Transverse colon (tissue), 4 donors: Measurements from ENCODE around the gene CIAPIN1. TPM values are rescaled to one million over a fixed set of nuclear protein-coding genes. Genes with fewer than 3 reads are reported as not detected.

Experiments
- DNase-seq: peaks from one replicate; pipeline ENCODE4 v3.0.0-alpha.2; 2019
- H3K27ac ChIP-seq, 4 donors: fragments of 200-600 bp; sonication (generic); 2 replicates each; pipeline ENCODE4 v1.5.1; 2016 to 2018; ENCODE audit warnings: inconsistent platforms in 4 of 4
- H3K27me3 ChIP-seq: fragments of 200-600 bp; sonication (generic); 2 replicates; pipeline ENCODE4 v1.5.1; 2017; ENCODE audit warnings: inconsistent platforms
- H3K36me3 ChIP-seq, 4 donors: fragments of 200-600 bp; sonication (generic); 2 replicates each; pipeline ENCODE4 v1.5.1; 2017 to 2019; ENCODE audit warnings: inconsistent platforms in 4 of 4
- H3K4me1 ChIP-seq, 4 donors: fragments of 200-600 bp; sonication (generic); 2 replicates each; pipeline ENCODE4 v1.5.1; 2017 to 2020; ENCODE audit warnings: inconsistent platforms in 4 of 4
- H3K4me3 ChIP-seq, 4 donors: fragments of 200-600 bp; sonication (generic); 1 replicate in 1 of 4; 2 replicates in 3 of 4; pipeline versions ENCODE4 v1.5.1 to v1.6.1; 2017 to 2019; ENCODE audit warnings: inconsistent platforms in 4 of 4
- H3K9me3 ChIP-seq, 2 donors: fragments of 200-600 bp; sonication (generic); 2 replicates each; pipeline ENCODE4 v1.5.1; 2017 to 2019; ENCODE audit warnings: inconsistent platforms in 2 of 2
- EP300 ChIP-seq: sonication (generic); formaldehyde crosslinking; IDR thresholded peaks from one replicate; pipeline ENCODE4 v1.6.1; 2017; ENCODE audit warnings: antibody characterized with exemption, low read depth
- POLR2A ChIP-seq: fragments of 450-650 bp; IDR thresholded peaks from one replicate; pipeline ENCODE4 v1.6.1; 2016; ENCODE audit warnings: antibody characterized with exemption, mild to moderate bottlenecking, moderate library complexity
- POLR2AphosphoS5 ChIP-seq, 3 donors: sonication (generic); formaldehyde crosslinking; IDR thresholded peaks; one replicate each; pipeline ENCODE4 v1.6.1; 2016; ENCODE audit warnings: antibody characterized with exemption in 3 of 3
- WGBS, 2 donors: methylation state at CpG; one replicate each; pipeline ENCODE4 v1.1.5; 2018; ENCODE audit warnings: low coverage in 1 of 2; 5-methylcytosine and 5-hydroxymethylcytosine counted together
- in situ Hi-C, 4 donors: fragments of 200-750 bp; cut with MboI; loops; one replicate each; pipeline versions ENCODE4 v1.15.0 to v1.15.1; 2017; ENCODE audit warnings: low sequenced_read_pairs in 3 of 4, low pct_ligation_motif_present in 1 of 4, low pct_unique_long_range_greater_than_20kb in 1 of 4
- intact Hi-C: fragments of 100-400 bp; cut with DNase I; formaldehyde crosslinking; loops from one replicate; pipeline ENCODE4 v1.15.1; 2023; ENCODE audit warnings: low total_unique reads
- total RNA-seq, 4 donors: library from RNA; depleted of rRNA; stranded (reverse); fragments of >200 nt; gene quantifications; one replicate each; pipeline ENCODE4 v1.1.0, GENCODE V29; 2016
- TF ChIP-seq, protein P1 (sequence below), 5 experiments: fragments of 200-600 bp in 3 of 5; fragments of 450-650 bp in 2 of 5; sonication (generic) in 3 of 5; IDR thresholded peaks; 1 replicate in 2 of 5; 2 replicates in 3 of 5; pipeline ENCODE4 v1.5.1; 2016 to 2017; ENCODE audit warnings: antibody characterized with exemption in 5 of 5, inconsistent platforms in 3 of 5, mild to moderate bottlenecking in 2 of 5, moderate library complexity in 1 of 5

CIAPIN1 gene
- total RNA-seq, 4 donors from 2014 or later, result 20.9 to 48.3 (median 40.5) TPM

GRCh38 chr16:57391708-57392107 is 55.5 kb downstream of the CIAPIN1 start:
- H3K9me3 ChIP-seq, result no peaks in the 10 kb centered on the region
- intact Hi-C loops (no loop called here), in situ Hi-C loops (no loop called here)
- H3K4me1 ChIP-seq, result peaks cover 3 to 7% (median 6%) of the 10 kb centered on the region in 4 donors
- WGBS, 2 donors, result 90 to 100% methylated on average over 1 to 5 of the region's 5 CpGs
- H3K4me3 ChIP-seq, result no peak overlapping the region
- no peaks in the 10 kb centered on the region for H3K36me3 ChIP-seq
- H3K27ac ChIP-seq, result no peak overlapping the region
- H3K27me3 ChIP-seq, result no peaks in the 10 kb centered on the region
- TF ChIP-seq, protein P1, sequence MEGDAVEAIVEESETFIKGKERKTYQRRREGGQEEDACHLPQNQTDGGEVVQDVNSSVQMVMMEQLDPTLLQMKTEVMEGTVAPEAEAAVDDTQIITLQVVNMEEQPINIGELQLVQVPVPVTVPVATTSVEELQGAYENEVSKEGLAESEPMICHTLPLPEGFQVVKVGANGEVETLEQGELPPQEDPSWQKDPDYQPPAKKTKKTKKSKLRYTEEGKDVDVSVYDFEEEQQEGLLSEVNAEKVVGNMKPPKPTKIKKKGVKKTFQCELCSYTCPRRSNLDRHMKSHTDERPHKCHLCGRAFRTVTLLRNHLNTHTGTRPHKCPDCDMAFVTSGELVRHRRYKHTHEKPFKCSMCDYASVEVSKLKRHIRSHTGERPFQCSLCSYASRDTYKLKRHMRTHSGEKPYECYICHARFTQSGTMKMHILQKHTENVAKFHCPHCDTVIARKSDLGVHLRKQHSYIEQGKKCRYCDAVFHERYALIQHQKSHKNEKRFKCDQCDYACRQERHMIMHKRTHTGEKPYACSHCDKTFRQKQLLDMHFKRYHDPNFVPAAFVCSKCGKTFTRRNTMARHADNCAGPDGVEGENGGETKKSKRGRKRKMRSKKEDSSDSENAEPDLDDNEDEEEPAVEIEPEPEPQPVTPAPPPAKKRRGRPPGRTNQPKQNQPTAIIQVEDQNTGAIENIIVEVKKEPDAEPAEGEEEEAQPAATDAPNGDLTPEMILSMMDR (IDR thresholded peaks at IDR 0.05), result no peak
- TF ChIP-seq POLR2A (no peak), POLR2AphosphoS5 (IDR thresholded peaks at IDR 0.05) (no peak), EP300 (no peak)
- no peak for DNase-seq

DNA sequence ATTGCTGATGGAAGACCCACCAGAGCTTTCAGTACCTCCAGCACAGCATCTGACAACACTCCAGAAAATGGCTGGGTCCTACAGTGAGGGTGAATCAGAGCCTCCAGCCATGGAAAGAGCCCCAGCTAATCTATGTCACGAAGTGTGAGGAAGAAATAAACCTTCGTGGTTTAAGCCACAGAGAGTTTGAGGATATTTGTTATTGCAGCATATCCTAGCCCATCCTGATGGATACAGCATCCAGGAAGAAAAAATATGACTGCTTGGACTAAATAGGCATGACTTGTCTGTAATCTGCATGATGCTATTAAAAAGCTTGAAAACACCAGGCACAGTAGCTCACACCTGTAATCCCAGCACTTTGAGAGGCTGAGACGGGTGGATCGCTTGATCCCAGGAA is 55.9 kb downstream of the CIAPIN1 start:
- peaks cover 3 to 11% (median 6%) of the 10 kb centered on the region in 4 donors for H3K4me1 ChIP-seq
- in situ Hi-C loops, result no loop called here
- no peaks in the 10 kb centered on the region for H3K36me3 ChIP-seq
- no peaks in the 10 kb centered on the region for H3K27me3 ChIP-seq
- TF ChIP-seq POLR2AphosphoS5 (IDR thresholded peaks at IDR 0.05) (no peak), EP300 (no peak), POLR2A (no peak)
- TF ChIP-seq, protein P1 (IDR thresholded peaks at IDR 0.05), result no peak
- no peak overlapping the region for H3K27ac ChIP-seq
- H3K9me3 ChIP-seq, result no peaks in the 10 kb centered on the region
- WGBS, 2 donors, result 43 to 82% methylated on average over 1 to 4 of the region's 4 CpGs
- intact Hi-C loops, result no loop called here
- H3K4me3 ChIP-seq, result no peak overlapping the region
- DNase-seq, result no peak

DNA sequence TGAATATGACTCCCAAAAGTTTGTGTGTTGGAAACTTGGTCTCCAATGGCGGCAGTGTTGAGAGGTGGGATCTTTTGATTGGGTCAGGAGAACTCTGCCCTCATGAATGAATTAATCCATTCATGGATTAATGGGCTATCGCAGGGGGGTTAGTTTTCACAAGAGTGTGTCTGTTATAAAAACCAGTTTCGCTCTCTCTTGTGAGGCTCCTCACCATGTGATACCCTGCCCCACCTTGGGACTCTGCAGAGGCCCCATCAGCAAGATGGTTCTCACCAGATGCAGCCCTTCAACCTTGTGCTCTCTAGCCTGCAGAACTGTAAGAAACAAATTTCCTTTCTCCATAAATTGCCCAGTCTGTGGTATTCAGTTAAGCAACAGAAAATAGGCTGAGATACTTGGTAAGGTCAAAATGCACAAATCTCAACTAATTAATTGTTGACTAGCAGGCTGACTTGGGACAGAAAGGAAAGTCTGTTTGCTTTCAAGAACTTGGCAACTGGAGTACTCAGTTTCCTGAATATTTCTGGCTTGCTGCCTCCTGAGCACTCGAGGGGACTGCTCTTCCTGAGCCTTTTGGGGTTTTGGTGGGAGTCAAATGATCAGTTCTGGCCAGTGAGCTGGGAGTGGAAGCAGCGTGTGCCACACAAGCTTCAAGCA is 56.4 kb downstream of the CIAPIN1 start:
- no peaks in the 10 kb centered on the region for H3K9me3 ChIP-seq
- peaks cover 3 to 12% (median 6%) of the 10 kb centered on the region in 4 donors for H3K4me1 ChIP-seq
- DNase-seq, result no peak
- H3K36me3 ChIP-seq, result no peaks in the 10 kb centered on the region
- TF ChIP-seq EP300, result no peak
- no peak overlapping the region for H3K27ac ChIP-seq
- H3K27me3 ChIP-seq, result no peaks in the 10 kb centered on the region
- intact Hi-C loops (no loop called here), in situ Hi-C loops (no loop called here)
- 74 to 90% methylated on average over 2 to 5 of the region's 5 CpGs for WGBS, 2 donors
- no peak overlapping the region for H3K4me3 ChIP-seq

GRCh38 chr16:57389087-57389468 is 58.1 kb downstream of the CIAPIN1 start:
- in situ Hi-C loops (no loop called here), intact Hi-C loops (no loop called here)
- peaks cover 8 to 21% (median 11%) of the 10 kb centered on the region in 4 donors for H3K4me1 ChIP-seq
- 90 to 99% methylated on average over 2 to 3 of the region's 3 CpGs for WGBS, 2 donors
- H3K4me3 ChIP-seq, result no peak overlapping the region
- TF ChIP-seq POLR2A (no peak), POLR2AphosphoS5 (IDR thresholded peaks at IDR 0.05) (no peak), EP300 (no peak)
- TF ChIP-seq, protein P1 (IDR thresholded peaks at IDR 0.05), result no peak
- no peaks in the 10 kb centered on the region for H3K36me3 ChIP-seq
- no peaks in the 10 kb centered on the region for H3K9me3 ChIP-seq
- DNase-seq, result no peak
- H3K27ac ChIP-seq, result no peak overlapping the region
- no peaks in the 10 kb centered on the region for H3K27me3 ChIP-seq
